ENCODE results near the gene C11orf86. TPM values are rescaled to one million over a fixed set of nuclear protein-coding genes. Genes with fewer than 3 reads are reported as not detected.

C11orf86 gene
- total and polyA plus RNA-seq, 11 donors, result not detected

- H3K4me1 ChIP-seq, result peaks cover 0 to 10% (median 7%) of the 10 kb centered on the region in 12 donors
- no peak for DNase-seq
These were observed 1.8 kb downstream of the C11orf86 start for GRCh38 chr11:66976925-66977324.

DNA sequence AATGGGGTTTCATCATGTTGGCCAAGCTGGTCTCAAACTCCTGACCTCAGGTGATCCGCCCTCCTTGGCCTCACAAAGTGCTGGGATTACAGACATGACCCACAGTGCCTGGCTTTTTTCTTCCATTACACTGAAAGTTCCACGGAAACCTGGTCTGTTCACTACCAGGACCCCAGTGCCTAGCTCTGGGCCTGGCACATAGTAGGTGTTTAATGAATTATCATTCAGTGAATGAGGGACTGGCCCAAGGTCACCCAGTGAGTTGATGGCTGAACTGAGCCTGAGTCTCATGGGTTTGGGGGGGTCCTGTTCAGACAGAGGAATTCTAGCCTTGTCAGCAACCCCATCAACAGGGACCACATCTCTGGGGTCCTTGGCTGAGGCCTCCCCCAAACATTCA, 3.1 kb downstream of the C11orf86 start:
- peaks cover 0 to 15% (median 11%) of the 10 kb centered on the region in 12 donors for H3K4me1 ChIP-seq
- no peaks in the 10 kb centered on the region for H3K27me3 ChIP-seq
- H3K9me3 ChIP-seq, result peaks cover 0 to 13% (median 8%) of the 10 kb centered on the region in 12 donors
- intact Hi-C loops (cut with DNase I), result no loop called here
- ATAC-seq, result no peak
- 83 to 96% (median 95%) methylated on average over 2 of the region's 2 CpGs for WGBS, 4 donors
- no peak overlapping the region for H3K27ac ChIP-seq
- H3K4me3 ChIP-seq, result no peak overlapping the region
- DNase-seq, result no peak
- H3K36me3 ChIP-seq, result no peaks in the 10 kb centered on the region
- TF ChIP-seq, protein P1, sequence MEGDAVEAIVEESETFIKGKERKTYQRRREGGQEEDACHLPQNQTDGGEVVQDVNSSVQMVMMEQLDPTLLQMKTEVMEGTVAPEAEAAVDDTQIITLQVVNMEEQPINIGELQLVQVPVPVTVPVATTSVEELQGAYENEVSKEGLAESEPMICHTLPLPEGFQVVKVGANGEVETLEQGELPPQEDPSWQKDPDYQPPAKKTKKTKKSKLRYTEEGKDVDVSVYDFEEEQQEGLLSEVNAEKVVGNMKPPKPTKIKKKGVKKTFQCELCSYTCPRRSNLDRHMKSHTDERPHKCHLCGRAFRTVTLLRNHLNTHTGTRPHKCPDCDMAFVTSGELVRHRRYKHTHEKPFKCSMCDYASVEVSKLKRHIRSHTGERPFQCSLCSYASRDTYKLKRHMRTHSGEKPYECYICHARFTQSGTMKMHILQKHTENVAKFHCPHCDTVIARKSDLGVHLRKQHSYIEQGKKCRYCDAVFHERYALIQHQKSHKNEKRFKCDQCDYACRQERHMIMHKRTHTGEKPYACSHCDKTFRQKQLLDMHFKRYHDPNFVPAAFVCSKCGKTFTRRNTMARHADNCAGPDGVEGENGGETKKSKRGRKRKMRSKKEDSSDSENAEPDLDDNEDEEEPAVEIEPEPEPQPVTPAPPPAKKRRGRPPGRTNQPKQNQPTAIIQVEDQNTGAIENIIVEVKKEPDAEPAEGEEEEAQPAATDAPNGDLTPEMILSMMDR (IDR thresholded peaks at IDR 0.05), result no peak
- no peak for TF ChIP-seq POLR2A (IDR thresholded peaks at IDR 0.05)

More at GRCh38 chr11:66976925-66977324, 1.8 kb downstream of the C11orf86 start:
- Histone ChIP-seq H3K9me3 (peaks cover 0 to 13% (median 8%) of the 10 kb centered on the region in 12 donors), H3K27me3 (no peaks in the 10 kb centered on the region), H3K36me3 (no peaks in the 10 kb centered on the region), H3K27ac (no peak overlapping the region), H3K4me3 (no peak overlapping the region)
- TF ChIP-seq, protein P1 (IDR thresholded peaks at IDR 0.05), result no peak
- TF ChIP-seq POLR2A (IDR thresholded peaks at IDR 0.05), result no peak
- no peak for ATAC-seq
- 88 to 96% (median 90%) methylated on average over 5 to 6 of the region's 6 CpGs for WGBS, 4 donors
- intact Hi-C loops (cut with DNase I), result no loop called here

- Histone ChIP-seq H3K9me3 (peaks cover 0 to 13% (median 8%) of the 10 kb centered on the region in 12 donors), H3K4me3 (no peak overlapping the region), H3K27me3 (no peaks in the 10 kb centered on the region), H3K36me3 (no peaks in the 10 kb centered on the region), H3K27ac (no peak overlapping the region), H3K4me1 (peaks cover 0 to 15% (median 11%) of the 10 kb centered on the region in 12 donors)
- TF ChIP-seq POLR2A (IDR thresholded peaks at IDR 0.05), result no peak
- TF ChIP-seq, protein P1 (IDR thresholded peaks at IDR 0.05), result no peak
- 95 to 99% (median 97%) methylated on average over 6 of the region's 6 CpGs for WGBS, 4 donors
- ATAC-seq (no peak), DNase-seq (no peak)
- intact Hi-C loops (cut with DNase I), result no loop called here
These were observed 3.6 kb downstream of the C11orf86 start for GRCh38 chr11:66978717-66979116.

DNA sequence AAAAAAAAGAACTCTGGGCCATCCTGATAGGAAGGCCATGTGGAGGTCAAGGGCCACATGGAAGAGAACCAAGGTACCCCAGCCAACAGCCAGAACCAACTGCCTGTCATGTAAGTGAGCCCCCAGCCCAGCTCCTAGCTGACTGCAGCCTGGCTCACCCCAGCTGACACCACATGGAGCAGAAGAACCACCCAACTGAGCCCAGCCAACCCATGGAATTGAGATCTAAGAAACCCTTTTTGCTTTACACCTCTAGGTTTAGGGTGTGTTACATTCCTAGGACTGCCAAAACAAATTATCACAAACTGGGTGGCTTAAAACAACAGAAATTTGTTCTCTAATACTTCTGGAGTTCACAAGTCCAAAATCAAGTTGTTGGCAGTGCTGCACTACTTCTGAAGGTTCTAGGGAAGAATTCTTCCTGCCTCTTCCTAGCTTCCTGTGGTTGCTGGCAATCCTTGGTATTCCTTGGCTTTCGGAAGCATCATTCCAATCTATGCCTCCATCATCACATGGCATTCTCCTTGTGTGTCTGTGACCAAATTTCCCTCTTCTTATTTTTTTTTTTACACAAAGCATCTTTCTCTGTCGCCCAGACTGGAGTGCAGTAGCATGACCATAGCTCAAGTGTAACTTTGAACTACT, 4.4 kb downstream of the C11orf86 start:
- Histone ChIP-seq H3K9me3 (peaks cover 0 to 13% (median 8%) of the 10 kb centered on the region in 12 donors), H3K36me3 (no peaks in the 10 kb centered on the region), H3K4me1 (peaks cover 0 to 18% (median 11%) of the 10 kb centered on the region in 12 donors), H3K4me3 (no peak overlapping the region), H3K27ac (no peak overlapping the region), H3K27me3 (no peaks in the 10 kb centered on the region)
- TF ChIP-seq, protein P1 (IDR thresholded peaks at IDR 0.05), result no peak
- no peak for TF ChIP-seq POLR2A (IDR thresholded peaks at IDR 0.05)
- WGBS, 4 donors, result 92 to 96% (median 94%) methylated on average over 2 of the region's 2 CpGs
- DNase-seq, result no peak
- ATAC-seq, result no peak
- intact Hi-C loops (cut with DNase I), result no loop called here

Data from heart left ventricle (tissue), 16 donors.